Adrenal gland (tissue), 5 donors: ENCODE data around the gene RAVER1.

Source experiments
- CTCF ChIP-seq, 6 experiments: fragments of 450-650 bp in 4 of 6; fragments of 200-600 bp in 2 of 6; sonication (generic) in 1 of 6; IDR thresholded peaks; 1 replicate in 5 of 6; 2 replicates in 1 of 6; pipeline versions ENCODE4 v1.5.1 to v1.8.0; 2016 to 2021; ENCODE audit warnings: antibody characterized with exemption in 6 of 6, mild to moderate bottlenecking in 2 of 6, moderate library complexity in 1 of 6
- POLR2A ChIP-seq, 2 donors: fragments of 450-650 bp; IDR thresholded peaks; one replicate each; pipeline ENCODE4 v1.6.1; 2017; ENCODE audit warnings: antibody characterized with exemption in 2 of 2, mild to moderate bottlenecking in 2 of 2, moderate library complexity in 1 of 2
- donor health status: DM: no; HTN: no; CAD: no.

DNA sequence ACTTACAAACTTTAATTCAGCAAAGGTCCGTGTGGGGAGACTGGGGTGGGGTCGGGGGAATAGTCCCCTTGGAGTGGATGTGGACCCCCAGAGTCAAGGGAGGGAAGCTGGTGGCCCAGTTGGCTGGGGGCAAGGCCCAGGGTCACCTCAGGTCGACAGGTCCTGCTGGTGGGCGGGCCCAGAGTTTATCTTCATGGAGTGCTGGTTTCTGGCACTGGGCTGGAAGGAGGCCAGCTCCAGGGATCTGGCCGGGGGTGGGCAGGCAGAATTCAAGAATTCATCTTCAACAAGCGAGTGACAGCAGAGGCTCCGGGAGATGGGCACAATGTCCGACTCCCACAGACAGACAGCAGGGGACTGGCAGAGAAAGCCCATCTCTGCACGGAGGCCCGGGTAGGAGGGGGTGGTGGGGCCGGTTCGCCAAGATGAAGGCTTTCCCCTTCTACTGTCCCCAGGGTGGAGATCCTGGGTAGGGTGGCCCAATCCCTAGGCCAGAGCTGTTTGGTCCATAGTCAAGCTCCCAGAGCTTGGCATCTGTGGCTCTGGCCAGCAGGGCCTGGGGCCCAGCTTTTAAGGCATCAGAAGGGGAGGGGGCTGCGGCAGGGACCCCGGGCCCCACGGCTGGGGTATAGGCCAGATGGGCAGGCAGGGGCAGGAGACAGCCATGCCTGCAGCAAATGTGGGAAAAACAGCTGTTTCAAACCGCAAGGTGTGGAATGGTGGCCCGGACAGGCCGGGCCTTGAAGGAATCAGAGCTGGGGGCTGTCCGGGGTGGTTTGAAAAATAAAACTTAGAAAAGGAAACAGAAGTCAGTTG lies 16.9 kb downstream of the RAVER1 start:
- TF ChIP-seq CTCF (IDR thresholded peaks at IDR 0.05) (no peak), POLR2A (IDR thresholded peaks at IDR 0.05) (no peak)
